ENCODE data around the gene LNPEP. TPM values are rescaled to one million over a fixed set of nuclear protein-coding genes. Genes with fewer than 3 reads are reported as not detected.

The LNPEP gene
- total RNA-seq, 1 donor from 2014 or later: 39.4 TPM

DNA sequence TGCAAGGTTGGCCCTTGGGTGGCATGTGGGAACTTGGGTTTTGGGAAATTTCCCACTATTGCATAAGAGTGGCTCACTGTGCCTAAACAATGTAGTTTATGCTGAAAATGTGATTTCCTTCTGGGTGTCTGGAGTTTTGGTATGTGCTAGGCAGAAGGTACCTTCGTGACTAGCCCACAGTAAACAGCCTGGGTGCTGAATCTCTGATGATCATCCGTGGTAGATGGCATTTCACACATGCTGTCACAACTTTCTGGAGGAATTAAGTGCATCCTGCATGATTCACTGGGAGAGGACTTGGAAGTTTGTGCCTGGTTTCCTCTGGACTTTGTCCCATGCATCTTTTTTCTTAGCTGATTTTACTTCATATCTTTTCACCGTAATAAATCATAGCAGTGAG is 64.5 kb downstream of the LNPEP start:
- Mint-ChIP-seq H3K27ac (no peak overlapping the region), H3K36me3 (ENCODE audit: low read depth) (peaks cover 24% of the 10 kb centered on the region), H3K27me3 (no peaks in the 10 kb centered on the region), H3K4me3 (no peak overlapping the region), H3K4me1 (peaks cover 14% of the 10 kb centered on the region), H3K9me3 (no peaks in the 10 kb centered on the region)
- DNase-seq: no peak
- intact Hi-C loops (cut with micrococcal nuclease): loop anchor here (5.0 kb wide), 1 partner anchor 38 kb away; no protein-coding TSS in a partner anchor

DNA sequence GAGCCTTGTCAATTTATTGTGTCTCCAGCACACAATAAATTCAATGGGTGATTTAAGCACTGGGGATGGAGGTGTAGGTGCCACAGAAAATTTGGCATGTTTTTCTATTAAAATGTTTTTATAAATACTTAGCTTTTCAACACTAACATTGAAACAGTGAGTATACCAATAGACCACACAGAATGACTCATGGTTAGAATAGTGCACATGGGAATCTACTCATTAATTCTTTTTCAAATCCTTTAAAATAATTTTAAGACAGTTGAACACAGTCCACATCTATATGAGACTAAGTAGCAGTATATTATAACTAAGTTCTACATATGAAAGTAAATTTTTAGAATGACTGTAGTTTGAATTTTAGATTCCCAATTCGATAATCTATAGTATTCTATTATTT is 67.1 kb downstream of the LNPEP start:
- no peak for DNase-seq
- Mint-ChIP-seq H3K36me3 (ENCODE audit: low read depth) (peaks cover 30% of the 10 kb centered on the region), H3K27me3 (no peaks in the 10 kb centered on the region), H3K9me3 (no peaks in the 10 kb centered on the region), H3K4me3 (no peak overlapping the region), H3K4me1 (peaks cover 13% of the 10 kb centered on the region), H3K27ac (no peak overlapping the region)
- intact Hi-C loops (cut with micrococcal nuclease): loop anchor here (5.0 kb wide), 1 partner anchor 41 kb away; no protein-coding TSS in a partner anchor

DNA sequence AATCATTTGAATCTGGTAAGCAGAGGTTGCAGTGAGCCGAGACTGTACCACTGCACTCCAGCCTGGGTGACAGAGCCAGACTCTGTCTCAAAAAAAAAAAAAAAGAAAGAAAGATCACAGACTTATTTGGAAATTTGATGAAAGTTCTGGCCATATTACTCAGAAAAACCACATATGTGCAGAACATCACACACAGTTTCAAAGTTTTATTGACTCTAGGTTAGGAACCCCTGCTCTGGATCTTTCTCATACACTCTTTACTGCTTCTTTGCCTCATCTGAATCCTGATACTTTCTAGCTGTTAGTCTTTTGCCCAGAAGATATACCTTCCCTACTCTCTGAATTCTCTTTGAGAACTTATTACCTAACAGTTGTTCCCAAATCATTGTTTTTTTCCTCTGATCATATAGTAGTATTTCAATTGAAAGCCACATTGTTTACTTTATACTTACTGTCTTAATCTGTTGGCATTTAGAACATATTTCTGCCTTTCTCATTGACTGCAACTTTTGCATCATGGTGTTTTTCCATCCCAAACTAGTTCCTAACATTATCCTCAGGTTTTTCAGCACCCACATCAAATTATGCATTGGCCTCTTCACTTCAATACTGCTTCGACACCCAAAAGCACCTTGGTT is 68.7 kb downstream of the LNPEP start:
- Mint-ChIP-seq H3K4me1 (peaks cover 10% of the 10 kb centered on the region), H3K27me3 (no peaks in the 10 kb centered on the region), H3K4me3 (peak overlapping the region; percentile 14), H3K27ac (peak overlapping the region; percentile 72), H3K36me3 (ENCODE audit: low read depth) (peaks cover 26% of the 10 kb centered on the region), H3K9me3 (no peaks in the 10 kb centered on the region)
- DNase-seq: no peak
- intact Hi-C loops (cut with micrococcal nuclease): loop anchor here (2.0 to 5.0 kb wide), 3 partner anchors 42 to 93 kb away; no protein-coding TSS in a partner anchor

DNA sequence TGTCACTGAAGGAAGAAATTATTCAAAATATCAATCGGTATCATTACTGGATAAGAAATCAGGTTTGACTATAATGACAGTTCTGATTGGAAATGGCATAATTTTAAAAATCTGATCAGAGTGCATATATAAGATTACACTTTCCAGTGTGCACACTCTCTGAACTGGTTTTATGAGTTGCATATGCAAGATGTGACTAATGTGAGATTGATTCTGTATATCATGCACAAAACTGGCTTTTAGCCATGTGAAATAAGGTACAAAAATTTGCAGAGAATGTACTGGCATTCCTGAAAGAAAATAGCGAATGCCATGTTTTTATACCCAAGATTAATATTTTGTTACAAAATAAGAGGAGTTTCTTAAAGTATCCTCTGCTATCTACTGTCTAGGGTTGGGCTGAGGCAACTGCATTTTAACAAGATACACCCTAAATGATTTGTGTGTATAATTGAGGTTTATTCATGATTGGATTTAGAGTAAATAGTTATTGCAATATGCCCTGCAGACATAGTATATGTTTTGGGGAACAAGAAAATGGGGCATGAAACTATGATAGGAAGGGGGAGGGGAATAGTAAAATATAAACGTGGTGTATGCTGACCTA is 70.7 kb downstream of the LNPEP start:
- Mint-ChIP-seq H3K9me3 (no peaks in the 10 kb centered on the region), H3K27me3 (no peaks in the 10 kb centered on the region), H3K4me1 (peaks cover 13% of the 10 kb centered on the region), H3K4me3 (no peak overlapping the region), H3K36me3 (ENCODE audit: low read depth) (peaks cover 36% of the 10 kb centered on the region), H3K27ac (no peak overlapping the region)
- DNase-seq: no peak
- intact Hi-C loops (cut with micrococcal nuclease): loop anchor here (5.0 kb wide), 1 partner anchor 91 kb away; no protein-coding TSS in a partner anchor

DNA sequence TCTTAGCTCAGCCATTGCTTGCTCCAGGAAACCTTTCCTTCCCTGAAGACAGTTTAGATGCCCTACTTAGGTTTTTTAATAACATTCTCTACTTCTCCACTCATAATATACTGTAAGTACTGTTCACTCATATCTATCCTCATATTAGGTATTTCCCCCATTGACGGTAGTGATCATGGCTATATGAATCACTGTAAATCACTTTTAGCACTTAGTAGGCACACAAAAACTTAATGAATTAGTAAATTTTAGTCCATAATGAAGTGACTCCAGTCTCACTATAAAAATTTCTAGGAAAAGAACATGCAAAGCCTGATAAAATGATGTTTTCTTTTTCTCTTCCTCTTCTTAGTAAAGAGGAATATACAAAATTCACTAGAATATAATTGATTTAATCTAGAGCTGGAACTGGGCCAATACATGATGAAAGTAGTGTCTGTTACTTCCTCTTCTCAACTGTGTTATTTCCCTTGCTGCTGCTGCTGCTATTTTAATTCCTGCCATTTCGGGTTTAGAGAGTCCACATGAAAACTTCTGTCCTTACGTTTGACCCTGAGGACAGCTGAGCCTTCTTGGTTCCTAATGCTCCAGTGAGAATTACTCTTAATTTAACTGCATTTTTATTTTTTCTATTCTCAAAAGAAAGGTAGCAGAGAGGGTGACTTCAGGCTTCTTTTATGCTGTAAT is 73.5 kb downstream of the LNPEP start:
- H3K4me1 Mint-ChIP-seq: peaks cover 13% of the 10 kb centered on the region
- H3K4me3 Mint-ChIP-seq: no peak overlapping the region
- H3K9me3 Mint-ChIP-seq: no peaks in the 10 kb centered on the region
- H3K27me3 Mint-ChIP-seq: no peaks in the 10 kb centered on the region
- DNase-seq: no peak
- intact Hi-C loops (cut with micrococcal nuclease): loop anchor here (5.0 kb wide), 1 partner anchor 88 kb away; no protein-coding TSS in a partner anchor
- H3K36me3 Mint-ChIP-seq (ENCODE audit: low read depth): peaks cover 42% of the 10 kb centered on the region
- peak overlapping the region; percentile 14 for H3K27ac Mint-ChIP-seq

DNA sequence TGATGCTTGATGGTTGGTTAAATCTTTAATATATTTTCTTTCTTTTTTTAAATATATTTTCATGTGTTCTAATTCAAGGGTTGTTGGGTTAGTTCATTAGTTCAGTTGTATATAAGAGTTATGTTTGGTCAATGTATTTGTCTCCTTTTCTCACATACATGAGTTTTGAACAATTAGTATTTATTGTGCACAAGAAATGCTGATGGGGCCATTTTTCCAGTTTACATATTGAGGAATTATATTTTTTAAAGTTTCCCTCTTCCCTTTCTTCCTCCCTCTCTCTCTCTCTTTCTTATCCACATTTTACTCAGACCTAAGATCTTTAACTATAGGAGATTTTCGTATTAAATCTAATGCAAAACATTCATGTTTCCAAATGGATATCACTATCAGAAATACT is 74.0 kb downstream of the LNPEP start:
- H3K4me3 Mint-ChIP-seq: no peak overlapping the region
- H3K27me3 Mint-ChIP-seq: no peaks in the 10 kb centered on the region
- DNase-seq: no peak
- H3K4me1 Mint-ChIP-seq: peaks cover 13% of the 10 kb centered on the region
- intact Hi-C loops (cut with micrococcal nuclease): loop anchor here (5.0 kb wide), 1 partner anchor 87 kb away; no protein-coding TSS in a partner anchor
- no peak overlapping the region for H3K27ac Mint-ChIP-seq
- no peaks in the 10 kb centered on the region for H3K9me3 Mint-ChIP-seq
- H3K36me3 Mint-ChIP-seq (ENCODE audit: low read depth): peaks cover 40% of the 10 kb centered on the region

DNA sequence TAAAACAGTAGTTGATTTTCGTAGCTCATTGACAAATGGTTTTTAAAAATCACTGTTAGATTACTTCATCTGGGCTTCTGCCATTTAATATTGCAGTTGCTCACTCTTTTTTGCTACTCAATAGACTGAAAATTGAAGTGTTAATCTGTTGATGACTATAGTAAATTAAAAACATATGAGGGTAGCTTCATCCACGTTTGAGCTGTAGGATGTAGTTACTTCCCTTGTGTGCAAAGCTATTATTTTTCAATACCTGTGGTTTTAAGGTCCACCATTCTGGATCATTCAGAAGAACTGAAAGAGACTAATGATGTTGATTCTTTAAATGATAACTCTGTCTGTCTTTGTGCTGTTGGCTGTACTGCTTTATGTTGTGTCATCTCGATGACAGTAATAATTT is 74.7 kb downstream of the LNPEP start:
- Mint-ChIP-seq H3K27me3 (no peaks in the 10 kb centered on the region), H3K4me1 (peaks cover 13% of the 10 kb centered on the region), H3K4me3 (no peak overlapping the region), H3K36me3 (ENCODE audit: low read depth) (peaks cover 47% of the 10 kb centered on the region), H3K9me3 (no peaks in the 10 kb centered on the region), H3K27ac (no peak overlapping the region)
- no peak for DNase-seq
- intact Hi-C loops (cut with micrococcal nuclease): no loop called here

DNA sequence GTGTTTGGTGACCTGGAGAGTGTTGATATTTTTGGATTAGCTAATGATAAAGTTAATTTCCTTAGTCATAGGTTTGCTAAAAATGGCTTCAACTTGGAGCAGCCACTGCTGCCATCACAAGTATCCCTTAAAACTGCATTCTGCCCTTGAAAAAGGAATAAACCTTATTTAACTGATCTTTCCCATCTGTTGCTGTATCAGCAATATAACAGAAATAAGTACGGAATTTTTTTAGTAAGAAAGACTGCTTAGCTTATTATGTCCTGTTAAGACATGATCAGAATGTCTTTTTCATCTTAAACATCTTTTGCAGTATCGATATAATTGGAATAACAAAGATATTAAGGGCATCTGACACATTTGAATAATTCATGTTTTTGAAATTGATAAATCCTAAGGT is 75.7 kb downstream of the LNPEP start:
- no peaks in the 10 kb centered on the region for H3K27me3 Mint-ChIP-seq
- peaks cover 13% of the 10 kb centered on the region for H3K4me1 Mint-ChIP-seq
- no peak overlapping the region for H3K27ac Mint-ChIP-seq
- DNase-seq: no peak
- intact Hi-C loops (cut with micrococcal nuclease): no loop called here
- H3K36me3 Mint-ChIP-seq (ENCODE audit: low read depth): peaks cover 50% of the 10 kb centered on the region
- no peak overlapping the region for H3K4me3 Mint-ChIP-seq
- H3K9me3 Mint-ChIP-seq: no peaks in the 10 kb centered on the region

DNA sequence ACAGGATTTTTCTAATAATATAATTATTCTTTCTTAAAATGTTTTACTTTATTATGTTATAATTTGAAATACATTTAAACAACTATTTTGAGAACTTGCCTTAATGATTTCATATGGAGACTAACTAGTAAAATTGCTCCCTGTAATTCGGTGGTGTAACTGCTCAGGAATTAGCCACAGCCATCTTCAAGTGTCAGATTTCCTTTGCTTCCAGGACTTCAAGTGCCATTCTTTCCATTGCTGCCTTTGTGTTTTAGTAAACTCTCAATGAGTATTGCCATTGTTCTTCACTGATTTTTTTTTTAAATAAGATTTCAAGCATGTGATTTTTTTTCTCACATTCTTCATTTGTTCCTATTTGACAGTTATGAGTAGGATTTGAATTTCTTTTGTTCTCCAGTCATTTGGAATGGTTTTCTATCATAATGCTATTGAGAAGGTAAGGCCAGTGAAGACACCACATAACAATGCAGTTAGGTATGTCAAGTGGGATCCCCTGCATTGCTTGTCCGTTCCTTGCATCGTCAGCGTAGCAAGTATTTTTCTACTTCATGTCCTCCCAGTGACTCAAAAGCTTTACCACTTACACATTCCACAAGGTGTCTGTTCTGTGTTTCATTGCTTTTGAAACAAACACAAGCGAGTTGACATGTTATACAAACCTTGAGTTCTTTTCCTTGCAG is 83.7 kb downstream of the LNPEP start:
- Mint-ChIP-seq H3K9me3 (no peaks in the 10 kb centered on the region), H3K4me3 (no peak overlapping the region), H3K4me1 (peaks cover 18% of the 10 kb centered on the region), H3K36me3 (ENCODE audit: low read depth) (peaks cover 68% of the 10 kb centered on the region), H3K27me3 (no peaks in the 10 kb centered on the region), H3K27ac (no peak overlapping the region)
- DNase-seq: no peak
- intact Hi-C loops (cut with micrococcal nuclease): no loop called here

DNA sequence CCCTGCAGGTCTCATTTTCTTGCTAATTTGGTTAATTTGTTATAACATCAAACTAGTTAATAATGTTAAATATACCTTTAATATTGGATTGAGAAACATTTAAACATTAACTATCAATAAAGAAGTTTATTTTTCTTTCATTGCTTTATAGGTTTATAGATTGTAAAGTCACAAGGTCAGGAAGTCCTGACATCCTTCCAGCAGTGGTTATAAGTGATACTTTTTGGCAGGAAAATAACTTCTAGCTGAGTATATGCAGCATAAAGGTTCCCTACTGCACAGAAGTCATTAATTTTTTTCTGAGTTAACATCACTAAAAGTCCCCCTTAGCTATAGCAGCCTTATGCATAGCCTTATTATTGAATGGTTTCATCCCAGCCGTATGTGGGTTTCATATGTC is 85.5 kb downstream of the LNPEP start:
- H3K4me1 Mint-ChIP-seq: peaks cover 18% of the 10 kb centered on the region
- no peak for DNase-seq
- no peak overlapping the region for H3K4me3 Mint-ChIP-seq
- no peaks in the 10 kb centered on the region for H3K9me3 Mint-ChIP-seq
- no peaks in the 10 kb centered on the region for H3K27me3 Mint-ChIP-seq
- peaks cover 62% of the 10 kb centered on the region for H3K36me3 Mint-ChIP-seq (ENCODE audit: low read depth)
- intact Hi-C loops (cut with micrococcal nuclease): no loop called here
- H3K27ac Mint-ChIP-seq: no peak overlapping the region

DNA sequence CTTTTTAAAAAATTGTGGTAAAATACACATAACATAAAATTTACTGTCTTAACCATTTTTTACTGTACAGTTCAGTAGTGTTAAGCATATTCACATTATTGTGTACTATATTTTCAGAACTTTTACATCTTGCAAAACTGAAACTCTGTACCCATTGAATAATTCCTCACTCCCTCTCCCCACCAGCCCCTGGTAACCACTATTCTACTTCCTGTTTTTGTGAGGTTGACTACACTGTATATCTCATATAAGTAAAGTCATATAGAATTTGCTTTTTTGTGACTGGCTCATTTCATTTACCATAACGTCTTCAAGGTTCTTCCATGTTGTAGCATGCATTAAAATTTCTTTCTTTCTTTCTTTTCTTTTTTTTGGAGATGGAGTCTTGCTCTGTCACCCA is 87.0 kb downstream of the LNPEP start:
- Mint-ChIP-seq H3K36me3 (ENCODE audit: low read depth) (peaks cover 59% of the 10 kb centered on the region), H3K27me3 (no peaks in the 10 kb centered on the region), H3K9me3 (no peaks in the 10 kb centered on the region), H3K4me1 (peaks cover 18% of the 10 kb centered on the region), H3K4me3 (peak overlapping the region; percentile 25), H3K27ac (peak overlapping the region; percentile 79)
- intact Hi-C loops (cut with micrococcal nuclease): no loop called here
- peak; percentile 64 for DNase-seq

DNA sequence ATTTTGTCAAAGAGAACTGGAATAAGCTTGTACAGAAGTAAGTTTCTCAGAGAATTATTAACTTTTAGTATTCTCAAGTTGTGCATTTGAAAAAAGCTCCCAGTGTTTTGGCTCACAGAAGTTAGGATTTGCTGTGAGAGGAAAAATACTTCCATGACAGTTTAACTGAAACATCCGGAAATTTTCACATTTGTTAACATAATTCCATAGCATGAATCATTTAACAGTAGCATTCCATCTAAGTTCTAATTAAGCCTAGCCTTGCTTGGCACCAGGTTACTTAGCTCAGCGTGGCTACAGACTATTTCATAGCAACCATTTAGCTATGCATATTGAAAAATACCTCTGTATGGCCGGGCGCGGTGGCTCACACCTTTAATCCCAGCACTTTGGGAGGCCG is 90.8 kb downstream of the LNPEP start:
- peaks cover 68% of the 10 kb centered on the region for H3K36me3 Mint-ChIP-seq (ENCODE audit: low read depth)
- H3K27me3 Mint-ChIP-seq: no peaks in the 10 kb centered on the region
- H3K9me3 Mint-ChIP-seq: no peaks in the 10 kb centered on the region
- H3K4me3 Mint-ChIP-seq: no peak overlapping the region
- H3K4me1 Mint-ChIP-seq: peaks cover 9% of the 10 kb centered on the region
- intact Hi-C loops (cut with micrococcal nuclease): no loop called here
- no peak for DNase-seq
- H3K27ac Mint-ChIP-seq: no peak overlapping the region

DNA sequence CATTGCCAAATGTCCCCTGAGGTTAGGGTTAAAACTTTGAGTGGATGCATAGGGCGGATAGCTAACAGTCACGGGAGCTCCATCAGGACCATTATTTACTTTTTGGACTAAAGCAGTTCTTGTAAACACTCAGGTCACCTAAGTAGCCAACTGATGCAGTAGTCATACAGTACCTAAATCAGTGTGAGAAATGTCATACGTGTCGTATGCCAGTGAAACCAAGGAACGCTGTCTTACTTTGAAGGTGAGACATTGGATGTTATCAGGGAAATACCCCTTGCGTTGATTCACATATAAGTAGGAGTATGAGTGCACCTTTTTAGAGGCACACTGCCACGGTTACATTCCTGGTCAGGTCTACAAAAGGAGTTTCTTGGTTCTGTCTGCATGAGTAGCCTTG is 101.9 kb downstream of the LNPEP start:
- Mint-ChIP-seq H3K27ac (no peak overlapping the region), H3K36me3 (ENCODE audit: low read depth) (peaks cover 32% of the 10 kb centered on the region)

DNA sequence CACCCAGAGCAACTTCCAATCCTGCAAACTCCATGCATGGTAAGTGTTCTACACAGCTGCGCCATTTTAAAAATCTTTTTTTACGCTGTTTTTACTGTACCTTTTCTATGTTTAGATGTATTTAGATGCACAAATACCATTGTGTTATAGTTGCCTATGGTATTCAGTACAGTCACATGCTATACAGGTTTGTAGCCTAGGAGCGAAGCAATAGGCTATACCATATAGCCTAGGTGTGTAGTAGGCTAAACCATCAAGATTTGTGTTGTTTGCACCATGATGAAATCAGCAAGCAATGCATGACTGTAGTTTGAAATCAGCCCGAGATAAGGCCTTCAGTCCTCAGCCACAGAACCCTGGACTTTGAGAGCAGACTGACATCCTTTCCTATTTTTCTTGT is 105.4 kb downstream of the LNPEP start:
- no peak for DNase-seq
- intact Hi-C loops (cut with micrococcal nuclease): no loop called here
- no peaks in the 10 kb centered on the region for H3K4me1 Mint-ChIP-seq
- H3K4me3 Mint-ChIP-seq: no peak overlapping the region
- no peaks in the 10 kb centered on the region for H3K9me3 Mint-ChIP-seq
- no peak overlapping the region for H3K27ac Mint-ChIP-seq
- peaks cover 4% of the 10 kb centered on the region for H3K27me3 Mint-ChIP-seq
- H3K36me3 Mint-ChIP-seq (ENCODE audit: low read depth): peaks cover 12% of the 10 kb centered on the region

More for the DNA sequence above, 101.9 kb downstream of the LNPEP start:
- intact Hi-C loops (cut with micrococcal nuclease): no loop called here
- no peaks in the 10 kb centered on the region for H3K9me3 Mint-ChIP-seq
- no peak overlapping the region for H3K4me3 Mint-ChIP-seq
- no peaks in the 10 kb centered on the region for H3K27me3 Mint-ChIP-seq
- DNase-seq: no peak
- H3K4me1 Mint-ChIP-seq: no peaks in the 10 kb centered on the region
